Measurements from ENCODE around the gene ZNF263.
A peak's percentile ranks its signal among the peaks of the same experiment; 100 is the strongest.

- TF ChIP-seq TEAD4 (CRISPR knock-in tag; IDR thresholded peaks at IDR 0.05) = peak; percentile 96
- TF ChIP-seq, protein P1, sequence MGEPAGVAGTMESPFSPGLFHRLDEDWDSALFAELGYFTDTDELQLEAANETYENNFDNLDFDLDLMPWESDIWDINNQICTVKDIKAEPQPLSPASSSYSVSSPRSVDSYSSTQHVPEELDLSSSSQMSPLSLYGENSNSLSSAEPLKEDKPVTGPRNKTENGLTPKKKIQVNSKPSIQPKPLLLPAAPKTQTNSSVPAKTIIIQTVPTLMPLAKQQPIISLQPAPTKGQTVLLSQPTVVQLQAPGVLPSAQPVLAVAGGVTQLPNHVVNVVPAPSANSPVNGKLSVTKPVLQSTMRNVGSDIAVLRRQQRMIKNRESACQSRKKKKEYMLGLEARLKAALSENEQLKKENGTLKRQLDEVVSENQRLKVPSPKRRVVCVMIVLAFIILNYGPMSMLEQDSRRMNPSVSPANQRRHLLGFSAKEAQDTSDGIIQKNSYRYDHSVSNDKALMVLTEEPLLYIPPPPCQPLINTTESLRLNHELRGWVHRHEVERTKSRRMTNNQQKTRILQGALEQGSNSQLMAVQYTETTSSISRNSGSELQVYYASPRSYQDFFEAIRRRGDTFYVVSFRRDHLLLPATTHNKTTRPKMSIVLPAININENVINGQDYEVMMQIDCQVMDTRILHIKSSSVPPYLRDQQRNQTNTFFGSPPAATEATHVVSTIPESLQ (CRISPR knock-in tag; IDR thresholded peaks at IDR 0.05) = no peak
- TF ChIP-seq MLX (CRISPR knock-in tag; IDR thresholded peaks at IDR 0.05) = peak; percentile 62; the same call in 1 of the 2 replicates
- TF ChIP-seq FOXJ3 (CRISPR knock-in tag; IDR thresholded peaks at IDR 0.05; ENCODE audit: borderline replicate concordance) = no peak; the same call in 1 of the 2 replicates
- TF ChIP-seq, protein P2, sequence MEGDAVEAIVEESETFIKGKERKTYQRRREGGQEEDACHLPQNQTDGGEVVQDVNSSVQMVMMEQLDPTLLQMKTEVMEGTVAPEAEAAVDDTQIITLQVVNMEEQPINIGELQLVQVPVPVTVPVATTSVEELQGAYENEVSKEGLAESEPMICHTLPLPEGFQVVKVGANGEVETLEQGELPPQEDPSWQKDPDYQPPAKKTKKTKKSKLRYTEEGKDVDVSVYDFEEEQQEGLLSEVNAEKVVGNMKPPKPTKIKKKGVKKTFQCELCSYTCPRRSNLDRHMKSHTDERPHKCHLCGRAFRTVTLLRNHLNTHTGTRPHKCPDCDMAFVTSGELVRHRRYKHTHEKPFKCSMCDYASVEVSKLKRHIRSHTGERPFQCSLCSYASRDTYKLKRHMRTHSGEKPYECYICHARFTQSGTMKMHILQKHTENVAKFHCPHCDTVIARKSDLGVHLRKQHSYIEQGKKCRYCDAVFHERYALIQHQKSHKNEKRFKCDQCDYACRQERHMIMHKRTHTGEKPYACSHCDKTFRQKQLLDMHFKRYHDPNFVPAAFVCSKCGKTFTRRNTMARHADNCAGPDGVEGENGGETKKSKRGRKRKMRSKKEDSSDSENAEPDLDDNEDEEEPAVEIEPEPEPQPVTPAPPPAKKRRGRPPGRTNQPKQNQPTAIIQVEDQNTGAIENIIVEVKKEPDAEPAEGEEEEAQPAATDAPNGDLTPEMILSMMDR (IDR thresholded peaks at IDR 0.05) = no peak
- peak; percentile 44; the same call in 1 of the 2 replicates for TF ChIP-seq USF2 (CRISPR knock-in tag; IDR thresholded peaks at IDR 0.05)
- peak; percentile 91; the same call in 1 of the 2 replicates for TF ChIP-seq FOXP4 (CRISPR knock-in tag; IDR thresholded peaks at IDR 0.05)
- TF ChIP-seq EMX1 (CRISPR knock-in tag; IDR thresholded peaks at IDR 0.05) = no peak
- peak; percentile 92 for TF ChIP-seq RELA (CRISPR knock-in tag; IDR thresholded peaks at IDR 0.05; ENCODE audit: borderline replicate concordance)
Observed at GRCh38 chr16:3305109-3306068, 22.1 kb downstream of the ZNF263 start, which contains the start of the genes TIGD7 and ZNF75A.

Measured in WTC11 (cell line).